ENCODE measurements around the gene LIN9. TPM values are rescaled to one million over a fixed set of nuclear protein-coding genes. Genes with fewer than 3 reads are reported as not detected.

The LIN9 gene
- total and polyA plus RNA-seq, 2 of the 13 experiments (the other 11 are each of a cell fraction or from before 2014, with no cell fraction given) = 3.0 to 10.0 TPM

- Histone ChIP-seq H3K4me3 (replicated peaks in 1 of 3; ENCODE audit: insufficient read depth in 1 of 3, low read depth in 2 of 3, low read length in 3 of 3) (no peak overlapping the region), H3K4me2 (ENCODE audit: low read depth, low read length) (no peak overlapping the region), H3K27me3 (ENCODE audit: control insufficient read depth in 1 of 2, insufficient read depth in 2 of 2, low read length in 2 of 2) (no peaks in the 10 kb centered on the region), H2AFZ (ENCODE audit: low read length) (no peak overlapping the region), H3K4me1 (ENCODE audit: insufficient read depth, low read length) (no peaks in the 10 kb centered on the region), H3K36me3 (replicated peaks in 1 of 2; ENCODE audit: control insufficient read depth in 1 of 2, insufficient read depth in 2 of 2, low read length in 2 of 2) (peaks cover 4 to 12% of the 10 kb centered on the region in 2 experiments; a peak in 4 of 5 replicates), H3K27ac (ENCODE audit: extremely low read length, insufficient read depth, low read length) (no peak overlapping the region), H3K79me2 (ENCODE audit: insufficient read depth, low read length) (no peaks in the 10 kb centered on the region), H4K20me1 (ENCODE audit: insufficient read depth, low read length) (no peaks in the 10 kb centered on the region), H3K9me3 (ENCODE audit: low read length) (no peaks in the 10 kb centered on the region), H3K9ac (ENCODE audit: insufficient read depth, low read depth, low read length) (no peak overlapping the region)
- ATAC-seq (no peak), DNase-seq (ENCODE audit: low spot score) (no peak), FAIRE-seq (no peak)
- BruUV-seq (replicated peaks) = no TSS peak
- WGBS (ENCODE audit: low lambda C conversion rate) = 97% methylated on average over 4 of the region's 4 CpGs
- POLR2A ChIA-PET = no interaction called here
- TF ChIP-seq CEBPB (IDR thresholded peaks at IDR 0.05; ENCODE audit: borderline replicate concordance, low read depth, low read length) = peak; percentile 71
- no peak for TF ChIP-seq RBFOX2 (IDR thresholded peaks at IDR 0.05; ENCODE audit: low read depth, low read length)
- CTCF ChIA-PET (ENCODE audit: low intra/inter-chr PET ratio, low total read pairs) = no interaction called here
- in situ Hi-C loops (cut with HindIII; ENCODE audit: extremely low pct_ligation_motif_present, low pct_unique_long_range_greater_than_20kb) = no loop called here
- intact Hi-C loops (cut with micrococcal nuclease; ENCODE audit: unreplicated experiment) = no loop called here
These were observed 21.4 kb downstream of the LIN9 start for GRCh38 chr1:226287587-226287986.

GRCh38 chr1:226281058-226281457 lies 27.9 kb downstream of the LIN9 start:
- no peaks in the 10 kb centered on the region for H4K20me1 ChIP-seq (ENCODE audit: insufficient read depth, low read length)
- no peak for DNase-seq (ENCODE audit: low spot score)
- intact Hi-C loops (cut with micrococcal nuclease; ENCODE audit: unreplicated experiment) (no loop called here), in situ Hi-C loops (cut with HindIII; ENCODE audit: extremely low pct_ligation_motif_present, low pct_unique_long_range_greater_than_20kb) (no loop called here)
- peaks cover 3% of the 10 kb centered on the region in 2 experiments; a peak in 3 of 5 replicates for H3K36me3 ChIP-seq (replicated peaks in 1 of 2; ENCODE audit: control insufficient read depth in 1 of 2, insufficient read depth in 2 of 2, low read length in 2 of 2)
- no peak overlapping the region for H3K4me3 ChIP-seq (replicated peaks in 1 of 3; ENCODE audit: insufficient read depth in 1 of 3, low read depth in 2 of 3, low read length in 3 of 3)
- H3K79me2 ChIP-seq (ENCODE audit: insufficient read depth, low read length) = no peaks in the 10 kb centered on the region
- no peak overlapping the region for H3K9ac ChIP-seq (ENCODE audit: insufficient read depth, low read depth, low read length)
- no peaks in the 10 kb centered on the region for H3K27me3 ChIP-seq (ENCODE audit: control insufficient read depth in 1 of 2, insufficient read depth in 2 of 2, low read length in 2 of 2)
- no peak for FAIRE-seq
- H3K4me1 ChIP-seq (ENCODE audit: insufficient read depth, low read length) = no peaks in the 10 kb centered on the region
- ChIA-PET POLR2A (no interaction called here), CTCF (ENCODE audit: low intra/inter-chr PET ratio, low total read pairs) (no interaction called here)
- no peak overlapping the region for H2AFZ ChIP-seq (ENCODE audit: low read length)
- TF ChIP-seq ZNF383 (CRISPR knock-in tag; IDR thresholded peaks at IDR 0.05; ENCODE audit: borderline replicate concordance) = no peak
- TF ChIP-seq MEIS2 (CRISPR knock-in tag; IDR thresholded peaks at IDR 0.05) = no peak
- no peak for TF ChIP-seq NFIC (IDR thresholded peaks at IDR 0.05; ENCODE audit: low read length)
- TF ChIP-seq HNF1B (CRISPR knock-in tag; IDR thresholded peaks at IDR 0.05) = no peak
- ATAC-seq = no peak
- no TSS peak for BruUV-seq (replicated peaks)
- WGBS (ENCODE audit: low lambda C conversion rate) = 93% methylated on average over 1 of the region's 1 CpG
- no peaks in the 10 kb centered on the region for H3K9me3 ChIP-seq (ENCODE audit: low read length)
- H3K27ac ChIP-seq (ENCODE audit: extremely low read length, insufficient read depth, low read length) = no peak overlapping the region
- H3K4me2 ChIP-seq (ENCODE audit: low read depth, low read length) = no peak overlapping the region
